CD4-positive, alpha-beta T cell (primary cell): ENCODE results near the gene SYCE3. TPM values are rescaled to one million over a fixed set of nuclear protein-coding genes. Genes with fewer than 3 reads are reported as not detected.

ENCODE experiments used
- ATAC-seq: fragments of 200-7000 bp; cut with Tn5 transposase; one replicate; pipeline ENCODE4 v1.10.0; 2022; ENCODE audit warnings: mild to moderate bottlenecking; ENCODE audit not compliant: poor library complexity
- CTCF ChIA-PET: fragments of 350-600 bp; sonication (Branson Sonifier 250); formaldehyde crosslinking; loops from one replicate; lab custom pipeline; 2021; ENCODE audit warnings: antibody characterized with exemption, inconsistent platforms; lab: Charles Lee
- POLR2A ChIA-PET: fragments of 350-600 bp; sonication (Branson Sonifier 250); formaldehyde crosslinking; loops from one replicate; lab custom pipeline; 2021; ENCODE audit warnings: antibody characterized with exemption, inconsistent platforms; lab: Charles Lee
- DNase-seq, 14 experiments: peaks; one replicate each; pipeline ENCODE4 v3.0.0-alpha.2; 2013 to 2020; ENCODE audit warnings: mixed read lengths in 2 of 14
- H3K27ac ChIP-seq, 2 donors: one replicate each; pipeline versions ENCODE4 v1.5.1 to v1.7.0; 2013; ENCODE audit warnings: low read length in 2 of 2, low read depth in 1 of 2, mild to moderate bottlenecking in 1 of 2
- H3K27me3 ChIP-seq, 2 experiments: 1 replicate in 1 of 2; 2 replicates in 1 of 2; pipeline versions ENCODE4 v1.6.1 to v1.7.0; 2013; ENCODE audit warnings: low read length in 2 of 2, control low read depth in 1 of 2, mild to moderate bottlenecking in 1 of 2, moderate library complexity in 1 of 2; ENCODE audit not compliant: insufficient read depth in 2 of 2, control insufficient read depth in 1 of 2
- H3K36me3 ChIP-seq: one replicate; pipeline ENCODE4 v1.6.1; 2013; ENCODE audit warnings: low read length, control low read depth; ENCODE audit not compliant: insufficient read depth
- H3K4me1 ChIP-seq: one replicate; pipeline ENCODE4 v1.6.1; 2013; ENCODE audit warnings: low read length, control low read depth; ENCODE audit not compliant: insufficient read depth
- H3K4me3 ChIP-seq: one replicate; pipeline ENCODE4 v1.5.1; 2013; ENCODE audit warnings: mild to moderate bottlenecking, low read length, moderate library complexity
- H3K9me3 ChIP-seq, 2 experiments: 1 replicate in 1 of 2; 2 replicates in 1 of 2; pipeline versions ENCODE4 v1.6.1 to v1.7.0; 2013; ENCODE audit warnings: low read length in 2 of 2, mild to moderate bottlenecking in 2 of 2, control low read depth in 1 of 2, moderate library complexity in 1 of 2; ENCODE audit not compliant: control insufficient read depth in 1 of 2, insufficient read depth in 1 of 2
- H3K27ac Mint-ChIP-seq: one replicate; pipeline ENCODE4 v1.8.0; 2020; ENCODE audit warnings: mixed read lengths
- H3K27me3 Mint-ChIP-seq: one replicate; pipeline ENCODE4 v1.8.0; 2021; ENCODE audit warnings: mixed read lengths
- H3K36me3 Mint-ChIP-seq: one replicate; pipeline ENCODE4 v1.8.0; 2021; ENCODE audit warnings: low read depth, mixed read lengths
- H3K4me1 Mint-ChIP-seq: one replicate; pipeline ENCODE4 v1.8.0; 2021; ENCODE audit warnings: low read depth, mixed read lengths
- H3K4me3 Mint-ChIP-seq: one replicate; pipeline ENCODE4 v1.8.0; 2020; ENCODE audit warnings: mild to moderate bottlenecking, mixed read lengths
- H3K9me3 Mint-ChIP-seq: one replicate; pipeline ENCODE4 v1.8.0; 2020; ENCODE audit warnings: mixed read lengths
- intact Hi-C, 2 experiments: fragments of 100-400 bp; cut with DNase I in 1 of 2; cut with micrococcal nuclease in 1 of 2; formaldehyde crosslinking; loops; one replicate each; pipeline versions ENCODE4 v1.15.1 to v1.9.0; 2023 to 2025; cut with DNase I, micrococcal nuclease
- total RNA-seq, 174 experiments: library from RNA in 2 of 174; stranded (reverse) in 2 of 174; gene quantifications; one replicate each; pipeline ENCODE4 v1.2.3 and lab custom pipeline; 2021 to 2026
- TF ChIP-seq, protein P1 (sequence below): fragments of 200-600 bp; IDR thresholded peaks from one replicate; pipeline ENCODE4 v1.8.0; 2022; ENCODE audit warnings: antibody characterized with exemption, mild to moderate bottlenecking

The SYCE3 gene
- total RNA-seq, 2 experiments from 2014 or later: not detected

DNA sequence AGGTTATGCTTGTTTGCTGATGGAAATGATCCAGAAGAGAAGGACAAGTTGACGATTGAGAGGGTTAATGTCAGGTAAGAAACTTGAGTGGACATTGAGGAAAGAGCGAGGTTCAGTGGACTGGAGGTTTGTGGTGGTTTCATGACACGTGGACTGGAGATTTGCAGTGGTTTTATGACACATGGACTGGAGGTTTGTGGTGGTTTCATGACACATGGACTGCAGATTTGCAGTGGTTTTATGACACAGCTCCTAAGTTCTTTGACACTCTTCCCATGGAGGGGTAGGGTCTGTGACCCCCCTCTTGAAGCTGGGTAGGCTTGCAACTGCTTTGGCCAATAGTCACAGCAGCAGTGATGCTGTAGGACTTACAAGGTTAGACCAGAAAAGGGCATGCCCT is 32.5 kb upstream of the SYCE3 start:
- peaks cover 15 to 17% of the 10 kb centered on the region in 2 experiments for H3K27me3 ChIP-seq
- DNase-seq (no peak), ATAC-seq (no peak)
- no peaks in the 10 kb centered on the region for H3K9me3 Mint-ChIP-seq
- H3K27ac ChIP-seq: no peak overlapping the region
- peaks cover 0 to 8% of the 10 kb centered on the region in 2 experiments for H3K9me3 ChIP-seq
- no peak overlapping the region for H3K27ac Mint-ChIP-seq
- no peaks in the 10 kb centered on the region for H3K36me3 ChIP-seq
- ChIA-PET POLR2A (no interaction called here), CTCF (no interaction called here)
- H3K4me3 Mint-ChIP-seq: no peak overlapping the region
- peaks cover 5% of the 10 kb centered on the region for H3K4me1 Mint-ChIP-seq
- TF ChIP-seq, protein P1, sequence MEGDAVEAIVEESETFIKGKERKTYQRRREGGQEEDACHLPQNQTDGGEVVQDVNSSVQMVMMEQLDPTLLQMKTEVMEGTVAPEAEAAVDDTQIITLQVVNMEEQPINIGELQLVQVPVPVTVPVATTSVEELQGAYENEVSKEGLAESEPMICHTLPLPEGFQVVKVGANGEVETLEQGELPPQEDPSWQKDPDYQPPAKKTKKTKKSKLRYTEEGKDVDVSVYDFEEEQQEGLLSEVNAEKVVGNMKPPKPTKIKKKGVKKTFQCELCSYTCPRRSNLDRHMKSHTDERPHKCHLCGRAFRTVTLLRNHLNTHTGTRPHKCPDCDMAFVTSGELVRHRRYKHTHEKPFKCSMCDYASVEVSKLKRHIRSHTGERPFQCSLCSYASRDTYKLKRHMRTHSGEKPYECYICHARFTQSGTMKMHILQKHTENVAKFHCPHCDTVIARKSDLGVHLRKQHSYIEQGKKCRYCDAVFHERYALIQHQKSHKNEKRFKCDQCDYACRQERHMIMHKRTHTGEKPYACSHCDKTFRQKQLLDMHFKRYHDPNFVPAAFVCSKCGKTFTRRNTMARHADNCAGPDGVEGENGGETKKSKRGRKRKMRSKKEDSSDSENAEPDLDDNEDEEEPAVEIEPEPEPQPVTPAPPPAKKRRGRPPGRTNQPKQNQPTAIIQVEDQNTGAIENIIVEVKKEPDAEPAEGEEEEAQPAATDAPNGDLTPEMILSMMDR: no peak
- H3K27me3 Mint-ChIP-seq: peaks cover 17% of the 10 kb centered on the region
- peaks cover 14% of the 10 kb centered on the region for H3K36me3 Mint-ChIP-seq
- no peak overlapping the region for H3K4me3 ChIP-seq
- intact Hi-C loops: no loop called here
- H3K4me1 ChIP-seq: peaks cover 3% of the 10 kb centered on the region

DNA sequence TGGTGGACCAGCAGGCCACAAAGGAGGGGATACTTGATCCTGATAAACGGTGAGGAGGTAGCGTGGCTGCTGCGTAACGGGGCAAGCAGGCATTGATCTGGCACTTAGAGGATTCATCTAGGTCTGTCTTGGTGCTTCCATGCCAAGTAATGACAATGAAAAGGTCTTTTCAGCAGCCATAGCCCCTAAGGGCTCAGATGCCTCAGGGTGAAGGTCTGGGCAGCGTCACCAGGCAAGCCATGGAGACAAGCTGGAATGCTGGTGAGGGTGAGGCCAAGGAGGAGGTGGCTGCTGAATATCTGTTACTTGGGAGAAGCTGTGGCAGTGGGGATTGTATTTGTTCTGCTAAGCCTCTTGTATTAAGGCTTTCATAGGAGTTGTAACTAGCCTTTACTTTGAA is 24.7 kb upstream of the SYCE3 start:
- Histone ChIP-seq H3K4me1 (peaks cover 8% of the 10 kb centered on the region), H3K4me3 (no peak overlapping the region), H3K36me3 (no peaks in the 10 kb centered on the region), H3K27ac (no peak overlapping the region), H3K27me3 (no peaks in the 10 kb centered on the region), H3K9me3 (no peaks in the 10 kb centered on the region)
- POLR2A ChIA-PET: interaction anchor here (1.1 kb wide), 1 partner anchor 62 kb away, joined by 5 read pairs; the partner anchor contains the start of gene SCO2
- TF ChIP-seq, protein P1: no peak
- peaks cover 15% of the 10 kb centered on the region for H3K4me1 Mint-ChIP-seq
- intact Hi-C loops: no loop called here
- H3K36me3 Mint-ChIP-seq: peaks cover 12% of the 10 kb centered on the region
- ATAC-seq (no peak), DNase-seq (no peak)
- H3K27ac Mint-ChIP-seq: no peak overlapping the region
- CTCF ChIA-PET: no interaction called here
- H3K27me3 Mint-ChIP-seq: no peaks in the 10 kb centered on the region
- no peaks in the 10 kb centered on the region for H3K9me3 Mint-ChIP-seq
- no peak overlapping the region for H3K4me3 Mint-ChIP-seq

DNA sequence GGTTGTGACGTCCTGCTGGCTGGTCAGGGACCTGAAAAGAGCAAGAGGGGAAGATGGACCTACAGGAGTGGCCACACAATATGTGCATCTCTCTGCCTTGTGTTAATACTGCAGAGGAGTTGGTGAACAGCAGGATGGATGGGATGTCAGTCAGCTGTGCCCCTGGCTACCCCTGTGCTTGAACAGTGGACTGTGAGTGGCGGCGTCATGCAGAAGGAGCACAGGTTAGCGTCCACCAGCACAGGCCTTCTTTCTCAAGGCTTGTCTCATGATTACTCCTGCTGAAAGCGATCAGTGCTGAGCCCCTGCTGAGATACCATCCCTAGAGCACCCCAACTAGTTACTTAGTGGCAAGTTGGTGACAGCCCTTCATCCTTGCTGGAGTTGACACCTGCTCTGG is 23.7 kb upstream of the SYCE3 start:
- ATAC-seq (no peak), DNase-seq (no peak)
- H3K27ac Mint-ChIP-seq: no peak overlapping the region
- no peaks in the 10 kb centered on the region for H3K36me3 ChIP-seq
- no peaks in the 10 kb centered on the region for H3K27me3 ChIP-seq
- POLR2A ChIA-PET: interaction anchor here (1.1 kb wide), 1 partner anchor 61 kb away, joined by 5 read pairs; the partner anchor contains the start of gene SCO2
- H3K27ac ChIP-seq: no peak overlapping the region
- peaks cover 21% of the 10 kb centered on the region for H3K4me1 Mint-ChIP-seq
- H3K9me3 ChIP-seq: no peaks in the 10 kb centered on the region
- no peaks in the 10 kb centered on the region for H3K27me3 Mint-ChIP-seq
- no peak overlapping the region for H3K4me3 Mint-ChIP-seq
- TF ChIP-seq, protein P1: no peak
- intact Hi-C loops: no loop called here
- CTCF ChIA-PET: no interaction called here
- no peaks in the 10 kb centered on the region for H3K9me3 Mint-ChIP-seq
- H3K4me1 ChIP-seq: peaks cover 16% of the 10 kb centered on the region
- H3K4me3 ChIP-seq: no peak overlapping the region
- H3K36me3 Mint-ChIP-seq: peaks cover 7% of the 10 kb centered on the region
